Heart right ventricle (tissue), 16 donors: ENCODE data around the gene ZDHHC21. TPM values are rescaled to one million over a fixed set of nuclear protein-coding genes. Genes with fewer than 3 reads are reported as not detected.
"Not testable (repeated sequence)": the region's sequence is repeated elsewhere in the genome, so short reads cannot be mapped to it uniquely, and the experiment has no call there.

Source experiments
- ATAC-seq, 8 donors: fragments of 200-7000 bp; cut with Tn5 transposase; one replicate each; pipeline ENCODE4 v1.9.1; 2020; ENCODE audit warnings: mild to moderate bottlenecking in 8 of 8, moderate library complexity in 8 of 8, moderate number of reproducible peaks in 1 of 8
- DNase-seq, 2 donors: peaks; one replicate each; pipeline ENCODE4 v3.0.0-alpha.2; 2020
- H3K27ac ChIP-seq, 10 donors: fragments of 200-600 bp; sonication (generic) in 2 of 10; one replicate each; pipeline versions ENCODE4 v1.5.0 to v1.8.0; 2020 to 2022; ENCODE audit warnings: mild to moderate bottlenecking in 3 of 10
- H3K27me3 ChIP-seq, 7 donors: fragments of 200-600 bp; one replicate each; pipeline ENCODE4 v1.8.0; 2021 to 2022; ENCODE audit warnings: mild to moderate bottlenecking in 2 of 7
- H3K36me3 ChIP-seq, 9 donors: fragments of 200-600 bp; sonication (generic) in 1 of 9; one replicate each; pipeline versions ENCODE4 v1.5.0 to v1.8.0; 2020 to 2022; ENCODE audit warnings: mild to moderate bottlenecking in 2 of 9
- H3K4me1 ChIP-seq, 9 donors: fragments of 200-600 bp; sonication (generic) in 1 of 9; one replicate each; pipeline versions ENCODE4 v1.5.0 to v1.8.0; 2020 to 2022; ENCODE audit warnings: mild to moderate bottlenecking in 4 of 9
- H3K4me3 ChIP-seq, 10 donors: fragments of 200-600 bp; sonication (generic) in 2 of 10; one replicate each; pipeline versions ENCODE4 v1.5.0 to v1.8.0; 2020 to 2022; ENCODE audit warnings: mild to moderate bottlenecking in 7 of 10, moderate library complexity in 2 of 10
- H3K9me3 ChIP-seq, 11 donors: fragments of 200-600 bp in 10 of 11; sonication (generic) in 2 of 11; one replicate each; pipeline versions ENCODE4 v1.5.0 to v1.8.0; 2013 to 2022; ENCODE audit warnings: mild to moderate bottlenecking in 2 of 11, control low read depth in 1 of 11, moderate library complexity in 1 of 11
- CTCF ChIP-seq, 9 donors: fragments of 200-600 bp; sonication (generic) in 2 of 9; IDR thresholded peaks; one replicate each; pipeline versions ENCODE4 v1.5.0 to v1.8.0; 2021 to 2022; ENCODE audit warnings: antibody characterized with exemption in 9 of 9, mild to moderate bottlenecking in 5 of 9, moderate library complexity in 1 of 9
- WGBS, 2 donors: extraction: QIAGEN DNeasy Blood & Tissue Kit; methylation state at CpG; one replicate each; pipeline ENCODE4 v1.1.7; 2013; ENCODE audit warnings: inconsistent platforms in 1 of 2; 5-methylcytosine and 5-hydroxymethylcytosine counted together
- intact Hi-C, 10 donors: fragments of 100-400 bp; cut with DNase I; formaldehyde crosslinking; loops; one replicate each; pipeline versions ENCODE4 v1.11.1 to v1.14.2; 2022
- polyA plus RNA-seq, 2 donors: library from polyadenylated mRNA; stranded (reverse); fragments of 200-250 nt; gene quantifications; one replicate each; pipeline ENCODE4 v1.2.3, GENCODE V29; 2013
- total RNA-seq, 10 donors: library from RNA; stranded (reverse); fragmentation: NEBNext Ultra II Directional in 3 of 10; extraction: Animal tissue kit (Norgen Biotek cat#: 25700) in 3 of 10; gene quantifications; one replicate each; pipeline versions ENCODE4 v1.2.1 to v1.2.4, GENCODE V29; 2021 to 2023
- donor health status: Arrhythmogenic right ventricular cardiomyopathy.
- donor health status: ischemic (EF 13 %, LVEDD 7.1; RV severe dilation, severe dysfunction).
- donor health status: healthy with polysubstance abuse.
- donor health status: DM: no; HTN: yes; CAD: no.
- donor health status: DM: no; HTN: no; CAD: no.
- donor health status: ischemic (EF 25% LVEDD 6.9; RV normal size, moderate dysfunction).
- donor health status: ischemic (EF 25% LVEDD 5.7; RV mildly dilated, moderate dysfunction).
- donor health status: healthy.
- donor health status: DM: yes; HTN: yes; CAD: no.
- donor health status: Ischemic cardiomyopathy.
- donor health status: ischemic (EF 35%, LVEDD 5.7; RV mildly dilated, moderate dysfunction).
- donor health status: nonischemic (EF 11% LVEDD 7.7; RV severe dilation, severe dysfunction).
- donor health status: DM: yes; HTN: yes; CAD: no.
- donor health status: PGD.
- donor health status: ischemic (EF 29% LVEDD 5.4; RV normal size, mild dysfunction).
- donor health status: nonischemic (EF 23%, LVEDD 6.1; RV moderate dilation, normal function).

ZDHHC21 gene
- total and polyA plus RNA-seq, 12 donors: 1.9 to 8.4 (median 7.2) TPM

- DNase-seq (no peak), ATAC-seq (no peak)
- no peak overlapping the region for H3K27ac ChIP-seq
- 91 to 93% methylated on average over 7 of the region's 7 CpGs for WGBS, 2 donors
- peaks cover 0 to 4% (median 0%) of the 10 kb centered on the region in 7 donors for H3K27me3 ChIP-seq
- peaks cover 0 to 42% (median 8%) of the 10 kb centered on the region in 9 donors for H3K36me3 ChIP-seq
- no peak overlapping the region for H3K4me3 ChIP-seq
- H3K4me1 ChIP-seq: peaks cover 0 to 29% (median 15%) of the 10 kb centered on the region in 9 donors
- TF ChIP-seq CTCF (IDR thresholded peaks at IDR 0.05): no peak
- no peaks in the 10 kb centered on the region for H3K9me3 ChIP-seq
- intact Hi-C loops: no loop called here
Measured at GRCh38 chr9:14690948-14691730, 2.1 kb downstream of the ZDHHC21 start.

- peaks cover 0 to 21% (median 4%) of the 10 kb centered on the region in 9 donors for H3K4me1 ChIP-seq
- ATAC-seq: no peak
- TF ChIP-seq CTCF (IDR thresholded peaks at IDR 0.05): no peak
- H3K4me3 ChIP-seq: no peak overlapping the region
- peaks cover 0 to 48% (median 8%) of the 10 kb centered on the region in 9 donors for H3K36me3 ChIP-seq
- intact Hi-C loops: no loop called here
- no peak overlapping the region for H3K27ac ChIP-seq
- 89 to 90% methylated on average over 12 of the region's 12 CpGs for WGBS, 2 donors
- no peak for DNase-seq
- peaks cover 0 to 3% (median 0%) of the 10 kb centered on the region in 11 donors for H3K9me3 ChIP-seq
- no peaks in the 10 kb centered on the region for H3K27me3 ChIP-seq
Measured at GRCh38 chr9:14687042-14687719, 6.1 kb downstream of the ZDHHC21 start.

- H3K27ac ChIP-seq: no peak overlapping the region
Measured at GRCh38 chr9:14686168-14686567, 7.1 kb downstream of the ZDHHC21 start.

GRCh38 chr9:14682616-14683015, 10.6 kb downstream of the ZDHHC21 start:
- intact Hi-C loops, H3K27ac ChIP-seq, DNase-seq, H3K4me1 ChIP-seq, ATAC-seq, H3K4me3 ChIP-seq, H3K27me3 ChIP-seq, H3K9me3 ChIP-seq: not testable (repeated sequence)
- 91 to 94% methylated on average over 4 of the region's 4 CpGs for WGBS, 2 donors
- peaks cover 0 to 44% (median 0%) of the 10 kb centered on the region in 9 donors for H3K36me3 ChIP-seq

More at GRCh38 chr9:14686168-14686567, 7.1 kb downstream of the ZDHHC21 start:
- ATAC-seq (no peak), DNase-seq (no peak)
- Histone ChIP-seq H3K4me1 (peaks cover 0 to 11% (median 0%) of the 10 kb centered on the region in 9 donors), H3K36me3 (peaks cover 0 to 48% (median 8%) of the 10 kb centered on the region in 9 donors), H3K9me3 (peaks cover 0 to 3% (median 0%) of the 10 kb centered on the region in 11 donors), H3K27me3 (no peaks in the 10 kb centered on the region), H3K4me3 (no peak overlapping the region)
- no peak for TF ChIP-seq CTCF (IDR thresholded peaks at IDR 0.05)
- intact Hi-C loops: no loop called here
